Measurements from ENCODE around the gene OLFM1. TPM values are rescaled to one million over a fixed set of nuclear protein-coding genes. Genes with fewer than 3 reads are reported as not detected.

OLFM1 gene
- total RNA-seq, 1 donor from 2014 or later, result 8.0 TPM

DNA sequence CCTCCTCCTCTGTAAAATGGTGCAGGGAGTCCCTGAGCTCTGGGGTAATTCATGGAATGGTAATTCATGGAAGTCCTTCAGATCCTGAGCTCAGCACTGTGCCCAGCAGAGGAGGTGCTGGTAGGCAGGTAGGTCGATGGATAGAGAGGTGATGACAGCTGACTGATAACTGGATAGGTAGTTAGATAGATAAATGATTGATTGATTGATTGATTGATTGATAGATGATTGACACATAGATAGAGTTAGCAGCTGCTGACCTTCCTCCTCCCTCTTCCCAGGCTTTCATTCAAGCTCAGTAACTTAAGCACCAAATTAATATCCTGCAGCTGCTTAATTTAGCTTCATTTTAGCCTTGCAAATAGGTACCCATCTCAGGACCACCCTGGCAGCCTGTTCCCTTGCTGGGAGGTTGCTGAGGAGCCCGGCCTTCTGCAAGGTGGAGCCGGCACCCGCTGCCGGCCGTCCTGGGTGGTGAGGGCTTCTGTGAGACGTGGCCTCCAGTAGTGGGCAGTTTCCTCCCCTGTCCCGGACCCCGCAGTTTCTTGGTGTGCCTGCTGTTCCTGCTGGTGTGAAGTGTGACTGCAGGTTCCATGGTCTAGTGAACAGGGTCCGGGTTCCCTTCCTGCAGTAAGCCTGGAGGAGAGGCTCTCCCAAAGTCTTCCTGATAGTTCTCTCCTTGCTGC is 13.4 kb downstream of the OLFM1 start:
- TF ChIP-seq, protein P1, sequence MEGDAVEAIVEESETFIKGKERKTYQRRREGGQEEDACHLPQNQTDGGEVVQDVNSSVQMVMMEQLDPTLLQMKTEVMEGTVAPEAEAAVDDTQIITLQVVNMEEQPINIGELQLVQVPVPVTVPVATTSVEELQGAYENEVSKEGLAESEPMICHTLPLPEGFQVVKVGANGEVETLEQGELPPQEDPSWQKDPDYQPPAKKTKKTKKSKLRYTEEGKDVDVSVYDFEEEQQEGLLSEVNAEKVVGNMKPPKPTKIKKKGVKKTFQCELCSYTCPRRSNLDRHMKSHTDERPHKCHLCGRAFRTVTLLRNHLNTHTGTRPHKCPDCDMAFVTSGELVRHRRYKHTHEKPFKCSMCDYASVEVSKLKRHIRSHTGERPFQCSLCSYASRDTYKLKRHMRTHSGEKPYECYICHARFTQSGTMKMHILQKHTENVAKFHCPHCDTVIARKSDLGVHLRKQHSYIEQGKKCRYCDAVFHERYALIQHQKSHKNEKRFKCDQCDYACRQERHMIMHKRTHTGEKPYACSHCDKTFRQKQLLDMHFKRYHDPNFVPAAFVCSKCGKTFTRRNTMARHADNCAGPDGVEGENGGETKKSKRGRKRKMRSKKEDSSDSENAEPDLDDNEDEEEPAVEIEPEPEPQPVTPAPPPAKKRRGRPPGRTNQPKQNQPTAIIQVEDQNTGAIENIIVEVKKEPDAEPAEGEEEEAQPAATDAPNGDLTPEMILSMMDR (conservative IDR thresholded peaks at IDR 0.05), result no peak
- H3K27me3 Mint-ChIP-seq, result peaks cover 50% of the 10 kb centered on the region
- H3K4me1 Mint-ChIP-seq (ENCODE audit: unreplicated experiment), result no peaks in the 10 kb centered on the region
- H3K27ac Mint-ChIP-seq, result no peak overlapping the region
- DNase-seq (ENCODE audit: extremely low spot score, unreplicated experiment), result no peak
- H3K9me3 Mint-ChIP-seq, result no peaks in the 10 kb centered on the region
- H3K4me3 Mint-ChIP-seq, result no peak overlapping the region
- no peaks in the 10 kb centered on the region for H3K36me3 Mint-ChIP-seq

DNA sequence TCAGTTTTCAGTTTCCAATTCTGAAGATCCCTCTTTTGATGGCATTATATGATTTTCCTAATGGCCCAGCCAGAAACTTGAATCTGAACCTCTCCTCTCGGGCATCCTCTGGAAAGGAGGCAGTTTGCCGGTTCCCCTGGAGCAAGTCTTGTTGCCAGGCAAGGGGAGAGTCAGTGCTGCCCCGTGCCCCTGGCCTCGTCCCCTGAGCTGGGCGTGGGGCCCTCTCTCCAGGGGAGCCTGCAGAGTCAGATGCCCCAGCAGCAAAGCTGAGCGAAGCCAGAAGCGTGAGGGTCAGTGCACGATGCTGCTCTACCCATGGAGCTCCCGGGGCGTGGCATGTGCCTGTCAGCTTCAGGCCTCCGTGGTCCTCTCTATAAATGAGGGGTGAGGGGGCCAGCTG is 14.0 kb downstream of the OLFM1 start:
- Mint-ChIP-seq H3K27me3 (peaks cover 50% of the 10 kb centered on the region), H3K36me3 (no peaks in the 10 kb centered on the region), H3K4me1 (ENCODE audit: unreplicated experiment) (no peaks in the 10 kb centered on the region), H3K27ac (no peak overlapping the region), H3K4me3 (no peak overlapping the region), H3K9me3 (no peaks in the 10 kb centered on the region)
- TF ChIP-seq, protein P1 (conservative IDR thresholded peaks at IDR 0.05), result no peak
- DNase-seq (ENCODE audit: extremely low spot score, unreplicated experiment), result no peak

DNA sequence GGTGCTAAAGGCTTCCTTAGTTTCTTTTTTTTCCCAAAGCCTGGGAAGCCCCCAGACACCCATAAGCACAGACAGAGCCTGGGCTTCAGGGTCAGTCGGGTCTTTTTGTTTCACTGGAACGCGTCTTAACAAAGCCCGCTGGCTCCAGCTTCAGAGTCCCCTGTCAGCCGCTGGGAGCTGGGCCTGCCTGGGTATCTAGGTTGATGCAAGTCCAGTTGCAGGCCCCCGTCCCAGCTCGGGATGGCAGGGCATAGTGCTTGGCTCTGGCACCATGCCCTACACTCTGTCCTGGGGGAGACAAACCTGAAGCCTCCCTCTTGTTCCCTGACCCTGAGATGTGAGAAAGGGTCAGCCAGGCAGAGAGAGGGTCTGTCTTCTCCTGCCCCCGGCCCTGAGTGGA is 14.5 kb downstream of the OLFM1 start:
- H3K9me3 Mint-ChIP-seq, result no peaks in the 10 kb centered on the region
- H3K4me3 Mint-ChIP-seq, result no peak overlapping the region

DNA sequence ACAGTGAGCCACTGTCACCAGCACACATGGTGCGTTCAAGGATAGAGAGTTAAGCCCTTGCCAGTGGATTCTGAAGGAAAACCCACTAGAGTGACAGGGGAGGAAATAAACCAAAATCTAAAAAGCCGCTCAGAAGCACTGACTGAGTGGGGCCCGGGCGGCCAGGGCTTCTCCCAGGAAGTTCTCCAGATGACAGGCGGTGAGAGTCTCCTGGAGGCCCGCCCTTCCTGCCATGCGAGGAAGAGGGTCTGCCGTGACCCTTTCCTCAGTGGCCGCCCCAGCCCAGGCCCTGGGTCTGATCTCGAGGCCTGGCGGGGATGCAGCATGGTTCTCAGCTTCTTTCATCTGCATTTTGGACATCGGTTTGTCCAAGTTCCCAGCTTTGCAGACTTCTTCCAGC is 14.9 kb downstream of the OLFM1 start:
- TF ChIP-seq, protein P1 (conservative IDR thresholded peaks at IDR 0.05), result no peak
- Mint-ChIP-seq H3K27me3 (peaks cover 45% of the 10 kb centered on the region), H3K9me3 (no peaks in the 10 kb centered on the region), H3K4me3 (no peak overlapping the region), H3K36me3 (no peaks in the 10 kb centered on the region), H3K27ac (no peak overlapping the region), H3K4me1 (ENCODE audit: unreplicated experiment) (no peaks in the 10 kb centered on the region)
- DNase-seq (ENCODE audit: extremely low spot score, unreplicated experiment), result no peak

More for the DNA sequence above, 14.5 kb downstream of the OLFM1 start:
- Mint-ChIP-seq H3K27me3 (peaks cover 47% of the 10 kb centered on the region), H3K4me1 (ENCODE audit: unreplicated experiment) (no peaks in the 10 kb centered on the region), H3K36me3 (no peaks in the 10 kb centered on the region), H3K27ac (no peak overlapping the region)
- TF ChIP-seq, protein P1 (conservative IDR thresholded peaks at IDR 0.05), result no peak
- DNase-seq (ENCODE audit: extremely low spot score, unreplicated experiment), result no peak

DNA sequence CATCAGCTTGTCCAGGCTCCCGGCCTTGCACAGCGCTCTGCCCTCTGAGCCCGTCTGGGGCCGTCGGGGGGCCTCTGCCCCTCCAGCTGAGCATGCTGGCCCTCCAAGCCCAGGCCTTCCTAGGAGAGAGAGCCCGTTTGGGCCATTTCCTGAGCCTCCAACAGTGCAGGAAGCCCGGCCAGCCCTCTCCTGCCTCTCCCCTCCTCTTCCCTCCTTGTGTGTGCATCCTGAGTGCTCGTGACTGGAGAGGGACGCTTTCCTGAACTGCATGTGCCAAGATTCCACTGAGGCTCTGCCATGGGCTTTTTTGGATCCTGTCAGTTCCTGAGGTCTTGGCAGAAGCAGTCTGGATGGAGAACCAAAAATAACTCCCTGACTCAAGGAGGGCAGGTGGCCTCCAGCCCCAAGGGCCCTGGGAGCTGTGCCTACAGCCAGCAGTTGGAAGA is 15.6 kb downstream of the OLFM1 start:
- no peak for DNase-seq (ENCODE audit: extremely low spot score, unreplicated experiment)
- Mint-ChIP-seq H3K27ac (no peak overlapping the region), H3K4me1 (ENCODE audit: unreplicated experiment) (peaks cover 6% of the 10 kb centered on the region), H3K36me3 (no peaks in the 10 kb centered on the region), H3K27me3 (peaks cover 46% of the 10 kb centered on the region), H3K4me3 (no peak overlapping the region), H3K9me3 (no peaks in the 10 kb centered on the region)
- TF ChIP-seq, protein P1 (conservative IDR thresholded peaks at IDR 0.05), result no peak

Measured in type B pancreatic cell (in vitro differentiated cells).